Stimulated activated CD4-positive, alpha-beta T cell treated with anti-CD3 and anti-CD28 coated beads, TNF-alpha, amount 100 ng/mL, for 48 hours (primary cell): ENCODE data around the gene FOXK2.
"Not testable (repeated sequence)": the region's sequence is repeated elsewhere in the genome, so short reads cannot be mapped to it uniquely, and the experiment has no call there.

Experiments used
- DNase-seq, 3 donors: peaks; one replicate each; pipeline ENCODE4 v3.0.0-alpha.2; 2020; ENCODE audit warnings: low read depth in 3 of 3

FOXK2 gene

GRCh38 chr17:82531431-82531881, 11.9 kb downstream of the FOXK2 start:
- no peak for DNase-seq

DNA sequence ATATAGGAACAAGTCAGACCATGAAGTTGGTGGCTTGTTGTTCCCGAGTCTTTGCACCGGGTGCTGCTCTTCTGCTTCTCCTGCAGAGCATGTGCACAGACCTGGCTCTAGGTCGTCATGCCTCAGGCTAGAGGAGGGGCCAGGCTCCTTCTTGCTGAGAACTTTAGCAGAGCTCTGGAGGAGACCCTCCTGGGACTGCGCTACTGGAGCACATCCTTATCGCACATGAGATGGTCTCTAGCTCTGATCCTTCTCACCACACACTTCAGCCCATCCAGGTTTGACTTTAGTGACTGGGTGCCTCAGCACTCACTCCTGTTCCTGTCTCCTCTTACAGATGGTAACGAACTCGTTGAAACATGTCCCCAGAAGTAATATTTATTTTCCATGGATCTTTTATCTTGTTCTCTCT, 14.9 kb downstream of the FOXK2 start:
- no peak for DNase-seq

GRCh38 chr17:82536512-82537201, 17.1 kb downstream of the FOXK2 start:
- DNase-seq = no peak

- DNase-seq = not testable (repeated sequence)
Measured at GRCh38 chr17:82537228-82537627, 17.7 kb downstream of the FOXK2 start.

DNA sequence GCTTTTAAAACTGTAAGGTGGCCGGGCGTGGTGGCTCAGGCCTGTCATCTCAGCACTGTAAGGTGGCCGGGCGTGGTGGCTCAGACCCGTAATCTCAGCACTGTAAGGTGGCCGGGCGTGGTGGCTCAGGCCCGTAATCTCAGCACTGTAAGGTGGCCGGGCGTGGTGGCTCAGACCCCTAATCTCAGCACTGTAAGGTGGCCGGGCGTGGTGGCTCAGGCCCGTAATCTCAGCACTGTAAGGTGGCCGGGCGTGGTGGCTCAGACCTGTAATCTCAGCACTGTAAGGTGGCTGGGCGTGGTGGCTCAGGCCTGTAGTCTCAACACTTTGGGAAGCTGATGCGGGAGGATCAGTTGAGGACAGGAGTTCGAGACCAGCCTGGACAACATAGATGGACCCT, 19.5 kb downstream of the FOXK2 start:
- not testable (repeated sequence) for DNase-seq

- DNase-seq = no peak
Measured at GRCh38 chr17:82542439-82542838, 22.9 kb downstream of the FOXK2 start.

GRCh38 chr17:82544431-82545070, 25.0 kb downstream of the FOXK2 start:
- no peak for DNase-seq

- DNase-seq = no peak
Measured at GRCh38 chr17:82545071-82545462, 25.5 kb downstream of the FOXK2 start.

GRCh38 chr17:82547981-82548380, 28.4 kb downstream of the FOXK2 start:
- no peak for DNase-seq

DNA sequence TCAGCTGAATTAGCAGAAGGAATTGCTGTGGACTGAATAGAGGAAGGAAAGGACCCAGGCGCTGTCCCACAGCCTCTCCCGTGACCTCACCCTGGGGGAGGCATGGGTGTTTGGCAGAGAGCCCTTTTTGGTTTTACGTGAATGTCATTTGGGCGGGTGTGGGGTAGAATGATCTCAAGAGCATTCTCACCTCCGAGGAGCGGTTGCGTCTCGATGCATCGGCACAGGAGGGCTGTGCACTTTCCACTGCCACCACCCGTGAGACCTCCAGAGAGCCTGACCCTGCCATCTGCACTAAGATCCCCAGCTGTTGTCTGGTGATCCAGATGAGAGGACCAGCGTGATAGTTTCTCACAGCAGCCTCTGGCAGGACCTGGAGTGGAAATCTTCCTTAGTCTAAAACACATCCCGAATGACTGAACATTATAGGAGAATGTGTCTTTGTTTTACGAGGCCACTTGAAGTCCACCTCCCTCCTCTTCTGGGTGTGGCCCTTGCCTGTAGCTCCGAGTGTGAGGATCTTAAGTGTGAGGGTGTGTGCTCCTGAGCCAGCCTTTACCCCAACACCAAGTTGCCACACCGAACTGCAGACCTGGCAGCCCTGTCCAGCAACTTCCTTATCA, 29.3 kb downstream of the FOXK2 start:
- no peak for DNase-seq

GRCh38 chr17:82551779-82552457, 32.4 kb downstream of the FOXK2 start:
- peak; percentile 52 to 75 (median 69) for DNase-seq

GRCh38 chr17:82552580-82552979, 33.0 kb downstream of the FOXK2 start:
- DNase-seq = no peak

DNA sequence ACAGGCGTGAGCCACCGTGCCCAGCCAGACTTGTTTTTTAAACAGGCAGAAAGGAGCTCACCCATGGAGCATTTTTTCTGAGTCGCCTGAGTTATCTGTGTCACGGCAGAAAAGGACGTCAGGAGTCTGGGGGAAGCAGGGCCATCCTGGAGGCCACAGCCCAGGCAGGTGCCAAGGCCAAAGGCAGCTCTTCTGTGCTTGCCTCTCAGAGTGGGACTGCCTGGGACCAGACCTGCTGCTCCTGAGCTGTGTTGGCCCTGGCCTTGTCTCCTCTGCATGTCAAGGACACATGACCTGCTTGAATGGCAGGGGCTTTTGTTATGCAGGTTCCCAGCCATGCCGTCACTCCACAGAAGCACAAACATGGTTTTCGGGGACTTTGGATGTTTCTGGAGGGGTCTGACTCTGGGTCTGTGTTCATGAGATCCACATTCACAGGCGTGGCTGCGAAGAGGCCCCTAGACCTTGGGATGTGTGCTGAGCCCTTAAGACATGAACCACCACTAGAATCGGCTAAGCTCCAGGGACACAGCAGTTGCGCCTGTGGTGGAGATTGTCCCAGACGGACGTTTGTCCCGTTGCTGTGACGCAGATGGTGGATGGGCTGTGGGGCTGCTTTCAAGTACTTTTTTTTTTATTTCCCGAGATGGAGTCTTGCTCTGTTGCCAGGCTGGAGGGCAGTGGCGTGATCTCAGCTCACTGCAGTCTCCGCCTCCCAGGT, 33.8 kb downstream of the FOXK2 start:
- no peak for DNase-seq

GRCh38 chr17:82557510-82557909, 38.0 kb downstream of the FOXK2 start:
- DNase-seq = not testable (repeated sequence)

GRCh38 chr17:82559566-82560251, 40.2 kb downstream of the FOXK2 start:
- DNase-seq = no peak

GRCh38 chr17:82560252-82560642, 40.7 kb downstream of the FOXK2 start:
- no peak for DNase-seq

DNA sequence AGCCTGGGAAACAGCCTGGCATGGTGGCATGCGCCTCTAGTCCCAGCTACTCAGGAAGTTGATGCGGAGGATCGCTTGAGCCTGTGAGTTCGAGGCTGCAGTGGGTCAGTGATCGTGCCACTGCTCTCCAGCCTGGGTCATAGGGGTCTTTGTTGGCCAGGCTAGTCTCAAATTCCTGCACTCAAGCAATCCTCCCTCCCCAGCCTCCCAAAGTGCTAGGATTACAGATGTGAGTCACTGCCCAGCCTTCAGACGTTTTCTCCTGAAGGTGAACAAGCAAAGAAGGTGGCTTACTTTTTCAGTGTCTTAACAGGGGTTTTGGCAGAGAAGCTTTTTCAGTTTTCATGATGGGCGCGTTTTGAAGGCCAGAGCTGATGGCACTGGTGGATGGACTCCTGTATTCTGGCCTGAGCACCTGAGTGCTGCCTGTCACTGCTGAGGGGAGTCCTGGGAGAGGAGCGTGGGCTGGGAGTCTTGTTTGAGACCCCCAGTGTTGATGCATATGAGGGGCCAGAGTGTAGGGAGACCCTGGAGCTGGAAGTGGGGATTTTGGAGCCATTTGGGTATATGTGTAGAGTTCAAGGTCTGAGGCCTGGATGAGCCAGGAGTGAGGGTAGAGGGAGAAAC, 41.4 kb downstream of the FOXK2 start:
- no peak for DNase-seq

DNA sequence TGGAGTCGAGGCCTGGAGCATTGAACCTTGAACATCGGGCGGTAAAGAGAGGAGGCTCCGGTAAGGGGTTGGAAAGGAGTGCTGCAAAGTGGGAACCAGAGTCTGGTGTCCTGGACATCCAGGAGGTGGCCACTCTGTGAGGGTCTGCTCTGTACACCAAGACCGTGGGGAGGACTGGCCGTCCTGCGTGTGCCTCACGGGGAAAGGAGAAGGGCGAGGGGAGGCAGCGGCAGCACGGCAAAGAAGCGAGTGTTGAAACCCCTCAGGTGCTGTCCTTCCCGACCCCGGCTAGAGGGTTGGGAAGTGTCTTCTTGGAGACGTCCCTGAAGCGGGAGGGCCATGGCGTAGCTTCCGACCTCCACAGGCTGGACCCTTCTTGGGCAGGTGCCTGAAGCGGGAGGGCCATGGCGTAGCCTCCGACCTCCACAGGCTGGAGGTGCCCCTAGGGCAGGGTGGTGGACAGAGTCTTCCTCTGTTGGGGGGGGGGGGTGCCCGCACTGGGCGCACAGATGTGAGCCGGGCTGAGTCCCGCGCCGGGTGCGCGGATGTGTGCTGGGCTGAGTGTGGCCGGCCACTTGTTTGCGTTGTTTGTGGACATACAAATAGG, 42.0 kb downstream of the FOXK2 start:
- no peak for DNase-seq

GRCh38 chr17:82562718-82563220, 43.2 kb downstream of the FOXK2 start:
- not testable (repeated sequence) for DNase-seq

DNA sequence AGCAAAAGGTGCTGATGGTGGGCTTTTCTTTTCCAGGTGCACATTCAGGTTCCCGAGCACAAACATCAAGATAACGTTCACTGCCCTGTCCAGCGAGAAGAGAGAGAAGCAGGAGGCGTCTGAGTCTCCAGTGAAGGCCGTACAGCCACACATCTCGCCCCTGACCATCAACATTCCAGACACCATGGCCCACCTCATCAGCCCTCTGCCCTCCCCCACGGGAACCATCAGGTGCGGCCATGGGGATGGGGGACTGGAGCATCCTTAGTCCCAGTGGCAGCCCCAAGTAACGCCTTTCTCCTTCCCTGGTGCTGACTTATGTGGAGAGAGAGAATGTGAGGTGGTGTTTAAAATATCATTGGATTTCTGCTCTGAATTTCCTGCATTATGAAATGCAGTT, 43.8 kb downstream of the FOXK2 start:
- DNase-seq = no peak
